HG02973 (cell line): ENCODE data around the gene RBP3.

ENCODE experiments used
- ATAC-seq: cut with Tn5 transposase; IDR thresholded peaks from one replicate; pipeline ENCODE4 v1.9.1; 2021; ENCODE audit warnings: moderate library complexity; ENCODE audit not compliant: unreplicated experiment

RBP3 gene

DNA sequence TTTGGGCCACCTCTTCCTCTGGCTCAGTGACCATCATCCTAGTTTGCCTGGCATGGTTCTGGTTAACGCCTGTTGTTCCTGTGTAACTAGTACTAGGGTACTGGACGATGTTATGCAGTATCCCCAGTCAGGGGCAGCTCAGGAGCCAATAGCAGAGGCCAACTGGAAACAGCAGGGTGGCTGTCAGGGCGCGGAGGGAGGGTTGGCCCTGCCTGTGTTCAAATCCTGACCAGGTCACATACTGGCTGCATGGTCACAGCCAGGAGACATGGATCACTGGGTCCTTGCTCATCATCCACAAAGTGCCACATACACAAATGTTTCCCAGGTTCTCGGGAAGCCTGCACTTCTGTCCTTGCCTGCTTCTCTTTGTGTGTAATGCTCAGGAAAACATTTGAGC is 12.3 kb upstream of the RBP3 start:
- ATAC-seq: no peak

DNA sequence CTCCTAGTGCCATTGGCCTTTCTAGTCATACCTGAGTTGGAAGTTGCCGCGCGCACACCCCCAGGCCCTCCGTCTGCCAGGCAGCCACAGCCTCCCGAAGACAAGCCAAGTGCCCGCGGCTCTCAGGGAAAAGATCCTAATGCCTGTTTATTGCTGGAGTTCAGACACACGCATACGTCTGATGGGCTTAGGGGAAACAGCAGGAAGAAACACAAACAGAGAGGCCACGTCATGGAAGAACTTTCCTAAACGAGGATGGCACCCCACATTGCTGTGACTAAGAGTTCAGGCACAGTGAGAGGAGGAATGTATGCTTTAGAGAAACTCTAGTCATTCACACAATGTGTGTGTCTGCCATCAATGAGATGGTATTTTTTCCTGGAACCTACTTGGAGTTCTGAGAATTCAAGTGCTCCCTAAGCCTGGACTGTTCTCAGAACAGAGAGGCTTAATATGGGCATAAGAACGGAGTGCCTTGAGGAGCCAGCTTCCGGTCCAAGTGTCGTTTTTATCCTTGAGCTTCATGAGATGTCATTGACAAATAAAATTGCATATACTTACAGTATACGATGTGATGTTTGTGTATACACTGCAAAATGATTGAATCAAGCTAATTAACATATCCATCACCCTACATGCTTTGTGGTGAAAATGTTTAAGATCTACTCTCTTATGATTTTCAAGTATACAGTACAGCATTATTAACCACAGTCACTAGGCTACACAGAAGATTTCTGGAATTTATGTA is 11.6 kb upstream of the RBP3 start:
- ATAC-seq: no peak

DNA sequence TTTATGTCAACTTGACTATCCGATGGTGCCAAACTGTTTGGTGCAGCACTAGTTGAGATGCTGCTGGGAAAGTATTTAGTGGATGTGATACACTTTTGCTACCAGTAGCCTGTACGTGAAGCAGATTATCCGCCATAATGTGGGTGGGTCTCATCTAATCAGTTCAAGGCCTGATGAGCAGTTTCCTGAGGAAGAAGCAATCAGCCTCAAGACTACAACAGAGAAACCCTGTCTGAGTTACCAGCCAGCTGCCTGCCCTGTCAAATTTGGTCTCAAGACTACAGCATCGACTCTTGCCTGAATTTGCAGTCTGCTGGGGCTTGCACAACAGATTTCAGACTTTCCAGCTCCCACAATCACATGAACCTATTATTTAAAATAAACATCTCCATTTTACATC is 10.9 kb upstream of the RBP3 start:
- no peak for ATAC-seq

DNA sequence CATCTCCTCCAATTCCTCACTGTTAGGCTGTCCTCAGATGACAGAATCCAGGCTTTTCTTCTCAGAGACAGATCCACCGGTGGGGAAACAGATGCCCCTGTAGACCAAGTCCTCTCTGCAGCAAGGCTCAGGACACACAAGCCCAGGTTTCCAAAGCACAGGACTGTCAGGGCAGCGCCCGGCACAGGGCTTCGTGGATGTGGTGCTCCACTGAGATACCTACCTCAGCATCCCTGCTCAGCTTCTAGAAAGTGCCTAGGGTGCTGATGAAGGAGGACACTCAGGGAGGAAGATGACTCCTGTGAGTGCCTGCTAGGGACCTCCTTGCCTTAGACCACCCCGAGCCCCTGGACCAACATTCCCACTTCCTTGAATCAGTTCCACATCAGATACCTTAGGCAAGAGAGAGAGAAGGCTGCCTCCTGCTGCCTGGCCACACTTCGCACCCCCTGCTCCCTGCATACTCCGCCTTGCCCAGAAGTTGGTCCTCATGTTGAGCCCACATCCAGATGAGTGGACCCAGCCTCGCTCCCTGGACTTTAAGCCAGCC is 8.9 kb upstream of the RBP3 start:
- no peak for ATAC-seq

DNA sequence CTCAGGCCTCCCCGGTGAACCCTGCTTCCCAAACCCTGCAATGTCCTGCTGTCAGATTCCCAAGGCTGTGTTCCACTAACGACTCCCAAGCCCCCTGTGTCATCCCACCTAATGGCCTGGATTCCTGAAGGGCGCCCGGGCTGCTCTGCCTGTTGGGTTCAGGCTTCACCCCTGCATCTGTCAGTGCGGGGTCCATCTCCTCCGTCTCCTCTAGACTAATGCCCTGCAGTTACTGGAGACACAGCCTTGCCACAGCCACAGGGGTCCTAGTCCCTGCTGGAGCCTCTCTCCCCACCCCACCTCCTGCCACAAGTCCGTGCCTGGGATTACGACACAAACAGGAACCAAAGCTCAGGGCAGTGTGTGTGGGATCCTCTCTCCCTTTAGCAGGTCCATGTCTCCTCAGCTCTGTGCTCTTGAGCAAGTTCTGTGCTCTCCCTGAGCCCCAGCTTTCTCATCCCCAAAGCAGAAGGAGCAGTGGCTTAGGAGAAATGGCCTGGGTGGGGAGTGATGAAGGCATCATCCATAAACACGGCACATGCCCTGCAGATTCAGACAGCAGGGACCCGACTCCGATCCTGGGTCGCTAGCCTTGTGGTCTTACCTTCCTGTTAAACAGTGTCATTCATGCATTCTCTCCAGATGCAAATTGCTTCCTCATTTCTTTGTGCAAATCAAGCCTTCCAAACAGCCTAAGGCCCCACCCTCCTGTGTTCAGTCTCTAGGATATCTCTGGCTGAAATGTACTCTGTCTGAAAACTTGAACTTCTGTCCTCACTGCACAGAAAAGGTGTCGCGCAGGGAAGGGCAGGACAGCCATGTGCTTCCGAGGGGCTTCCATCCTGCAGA is 8.2 kb upstream of the RBP3 start:
- ATAC-seq: no peak

DNA sequence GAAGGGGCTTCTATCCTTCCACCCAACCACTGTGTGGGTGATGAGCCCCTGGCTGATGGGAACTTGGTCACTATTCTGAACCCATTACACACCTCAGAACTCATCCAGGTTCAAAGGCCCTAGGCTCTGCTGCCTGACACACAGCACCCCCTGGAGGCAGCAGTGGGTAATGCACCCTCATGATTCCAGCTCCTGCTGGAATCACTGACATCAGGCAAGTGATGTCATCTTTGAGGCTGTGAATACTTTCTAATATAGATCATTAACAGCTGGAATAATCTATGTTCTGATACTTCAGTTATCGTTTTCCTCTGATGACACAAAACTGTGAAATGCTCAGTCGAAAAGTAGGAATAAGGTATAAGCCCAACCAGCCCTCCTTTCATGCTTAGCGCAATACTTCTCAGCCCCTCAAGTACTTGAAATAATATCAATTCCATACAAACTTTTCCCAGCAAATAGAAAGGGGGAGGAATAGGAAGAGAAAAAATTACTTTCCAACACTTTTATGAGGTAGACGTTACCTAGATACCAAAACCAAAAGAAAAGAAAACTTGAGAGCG is 7.5 kb upstream of the RBP3 start:
- no peak for ATAC-seq

DNA sequence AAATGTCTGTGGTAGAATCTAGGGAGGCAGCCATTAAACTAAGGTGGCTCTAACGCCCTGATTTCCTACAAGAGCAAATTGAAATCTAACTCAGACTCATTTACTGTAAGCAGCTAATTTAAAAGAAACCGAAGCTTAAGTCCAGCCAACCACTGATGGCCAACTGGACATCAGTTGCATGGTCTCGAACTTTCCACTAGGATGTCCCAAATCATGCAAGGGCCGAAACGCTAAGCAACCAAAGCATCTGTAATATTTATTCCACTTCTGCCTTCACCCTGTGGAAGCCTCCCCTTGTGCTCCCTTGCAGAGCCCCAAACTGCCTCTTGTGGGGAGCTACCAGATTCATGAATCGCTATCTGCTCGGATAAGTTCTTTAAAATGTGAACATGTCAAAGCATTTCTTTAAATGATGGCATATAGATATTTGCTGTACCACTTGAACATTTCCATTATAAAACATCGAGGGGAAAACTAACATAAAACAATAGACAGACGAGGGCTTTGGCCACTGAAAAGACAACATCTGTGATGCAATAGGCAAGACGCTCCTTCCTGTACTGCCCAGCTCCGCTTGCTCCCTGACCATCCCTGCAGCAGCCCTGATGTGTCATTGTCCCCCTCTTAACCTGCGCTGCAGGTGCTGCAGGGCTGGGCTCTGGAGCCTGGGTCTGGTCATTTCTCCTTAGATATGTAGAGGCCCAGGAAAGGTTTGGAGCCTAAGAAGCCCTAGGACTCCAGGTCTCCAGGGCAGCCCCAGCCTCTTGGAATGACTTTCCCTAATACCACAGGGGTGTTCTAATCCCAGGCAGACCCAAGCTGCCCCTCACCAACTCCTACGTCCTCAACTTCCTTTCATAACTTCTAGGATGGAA is 2.9 kb upstream of the RBP3 start:
- ATAC-seq: no peak

GRCh38 chr10:47346581-47347302 is 1.4 kb upstream of the RBP3 start:
- no peak for ATAC-seq

- ATAC-seq: no peak
These were observed 874 bp upstream of the RBP3 start for GRCh38 chr10:47347303-47347675.

DNA sequence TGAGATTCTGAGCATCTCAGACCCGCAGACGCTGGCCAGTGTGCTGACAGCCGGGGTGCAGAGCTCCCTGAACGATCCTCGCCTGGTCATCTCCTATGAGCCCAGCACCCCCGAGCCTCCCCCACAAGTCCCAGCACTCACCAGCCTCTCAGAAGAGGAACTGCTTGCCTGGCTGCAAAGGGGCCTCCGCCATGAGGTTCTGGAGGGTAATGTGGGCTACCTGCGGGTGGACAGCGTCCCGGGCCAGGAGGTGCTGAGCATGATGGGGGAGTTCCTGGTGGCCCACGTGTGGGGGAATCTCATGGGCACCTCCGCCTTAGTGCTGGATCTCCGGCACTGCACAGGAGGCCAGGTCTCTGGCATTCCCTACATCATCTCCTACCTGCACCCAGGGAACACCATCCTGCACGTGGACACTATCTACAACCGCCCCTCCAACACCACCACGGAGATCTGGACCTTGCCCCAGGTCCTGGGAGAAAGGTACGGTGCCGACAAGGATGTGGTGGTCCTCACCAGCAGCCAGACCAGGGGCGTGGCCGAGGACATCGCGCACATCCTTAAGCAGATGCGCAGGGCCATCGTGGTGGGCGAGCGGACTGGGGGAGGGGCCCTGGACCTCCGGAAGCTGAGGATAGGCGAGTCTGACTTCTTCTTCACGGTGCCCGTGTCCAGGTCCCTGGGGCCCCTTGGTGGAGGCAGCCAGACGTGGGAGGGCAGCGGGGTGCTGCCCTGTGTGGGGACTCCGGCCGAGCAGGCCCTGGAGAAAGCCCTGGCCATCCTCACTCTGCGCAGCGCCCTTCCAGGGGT is 703 bp downstream of the RBP3 start:
- no peak for ATAC-seq

DNA sequence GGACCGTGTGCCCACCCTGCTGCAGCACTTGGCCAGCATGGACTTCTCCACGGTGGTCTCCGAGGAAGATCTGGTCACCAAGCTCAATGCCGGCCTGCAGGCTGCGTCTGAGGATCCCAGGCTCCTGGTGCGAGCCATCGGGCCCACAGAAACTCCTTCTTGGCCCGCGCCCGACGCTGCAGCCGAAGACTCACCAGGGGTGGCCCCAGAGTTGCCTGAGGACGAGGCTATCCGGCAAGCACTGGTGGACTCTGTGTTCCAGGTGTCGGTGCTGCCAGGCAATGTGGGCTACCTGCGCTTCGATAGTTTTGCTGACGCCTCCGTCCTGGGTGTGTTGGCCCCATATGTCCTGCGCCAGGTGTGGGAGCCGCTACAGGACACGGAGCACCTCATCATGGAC is 1.4 kb downstream of the RBP3 start:
- no peak for ATAC-seq

- no peak for ATAC-seq
These were observed 1.8 kb downstream of the RBP3 start for GRCh38 chr10:47349941-47350371.

DNA sequence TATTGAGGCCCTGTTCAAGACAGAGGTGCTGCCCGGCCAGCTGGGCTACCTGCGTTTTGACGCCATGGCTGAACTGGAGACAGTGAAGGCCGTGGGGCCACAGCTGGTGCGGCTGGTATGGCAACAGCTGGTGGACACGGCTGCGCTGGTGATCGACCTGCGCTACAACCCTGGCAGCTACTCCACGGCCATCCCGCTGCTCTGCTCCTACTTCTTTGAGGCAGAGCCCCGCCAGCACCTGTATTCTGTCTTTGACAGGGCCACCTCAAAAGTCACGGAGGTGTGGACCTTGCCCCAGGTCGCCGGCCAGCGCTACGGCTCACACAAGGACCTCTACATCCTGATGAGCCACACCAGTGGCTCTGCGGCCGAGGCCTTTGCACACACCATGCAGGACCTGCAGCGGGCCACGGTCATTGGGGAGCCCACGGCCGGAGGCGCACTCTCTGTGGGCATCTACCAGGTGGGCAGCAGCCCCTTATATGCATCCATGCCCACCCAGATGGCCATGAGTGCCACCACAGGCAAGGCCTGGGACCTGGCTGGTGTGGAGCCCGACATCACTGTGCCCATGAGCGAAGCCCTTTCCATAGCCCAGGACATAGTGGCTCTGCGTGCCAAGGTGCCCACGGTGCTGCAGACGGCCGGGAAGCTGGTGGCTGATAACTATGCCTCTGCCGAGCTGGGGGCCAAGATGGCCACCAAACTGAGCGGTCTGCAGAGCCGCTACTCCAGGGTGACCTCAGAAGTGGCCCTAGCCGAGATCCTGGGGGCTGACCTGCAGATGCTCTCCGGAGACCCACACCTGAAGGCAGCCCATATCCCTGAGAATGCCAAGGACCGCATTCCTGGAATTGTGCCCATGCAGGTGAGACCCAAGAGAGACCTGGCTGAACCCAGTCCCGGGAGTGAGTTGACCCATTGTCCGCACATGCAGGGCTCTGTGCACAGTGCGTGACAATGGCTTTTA is 2.8 kb downstream of the RBP3 start:
- ATAC-seq: no peak

- ATAC-seq: no peak
These were observed 4.0 kb downstream of the RBP3 start for GRCh38 chr10:47351899-47352815.

DNA sequence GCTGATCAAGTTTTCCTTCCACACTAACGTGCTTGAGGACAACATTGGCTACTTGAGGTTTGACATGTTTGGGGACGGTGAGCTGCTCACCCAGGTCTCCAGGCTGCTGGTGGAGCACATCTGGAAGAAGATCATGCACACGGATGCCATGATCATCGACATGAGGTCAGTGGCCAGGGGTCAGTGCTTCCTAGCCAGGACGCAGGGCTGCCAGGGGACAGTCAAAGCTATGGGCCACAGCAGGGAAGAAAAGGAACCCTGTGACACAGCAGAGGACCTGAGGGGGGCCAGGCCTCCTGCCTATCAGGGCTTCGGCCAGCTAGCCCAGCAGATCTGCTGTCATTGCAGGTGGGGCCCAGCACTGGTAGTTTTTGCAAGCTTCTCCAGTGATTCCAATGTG is 5.2 kb downstream of the RBP3 start:
- ATAC-seq: no peak

DNA sequence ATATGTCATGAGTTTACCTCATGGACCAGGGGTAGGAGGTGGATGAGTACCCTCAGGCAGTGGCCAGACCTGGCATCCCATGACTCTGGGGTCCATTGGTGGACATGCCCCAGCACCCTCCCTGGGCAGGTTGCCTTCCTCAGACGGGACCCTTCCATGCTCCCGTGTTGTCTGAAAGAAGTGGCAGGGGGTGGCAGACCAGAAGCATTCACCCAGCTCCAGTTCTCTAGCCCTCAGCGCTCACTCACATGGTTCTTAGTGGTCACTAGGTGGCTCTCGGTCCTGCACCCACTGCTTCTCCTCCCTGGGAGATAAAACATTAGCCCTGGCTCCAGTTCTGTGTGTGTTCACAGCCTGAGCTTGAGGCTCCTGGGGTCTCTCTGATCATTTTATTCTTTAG is 6.0 kb downstream of the RBP3 start:
- ATAC-seq: no peak

DNA sequence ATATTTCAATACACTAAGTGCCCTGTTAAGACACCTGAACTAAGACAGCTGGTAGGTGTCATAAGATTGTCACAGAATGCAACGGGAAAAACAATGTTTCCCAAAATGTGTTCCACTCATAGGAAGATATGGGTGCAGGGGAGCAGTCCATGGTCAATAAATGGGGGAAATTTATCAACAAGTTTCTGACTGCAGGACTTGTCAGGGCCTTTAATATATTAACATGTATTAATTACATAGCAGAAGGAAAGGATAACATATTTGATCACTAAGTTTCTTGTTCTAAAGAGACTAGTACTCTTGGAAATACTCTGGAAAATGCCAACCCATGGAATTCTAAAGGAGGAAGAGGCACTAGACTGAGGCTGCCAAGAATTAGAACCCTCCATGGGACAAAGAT is 6.7 kb downstream of the RBP3 start:
- ATAC-seq: no peak
